Activated T-cell treated with anti-CD3 and anti-CD28 coated beads, Interleukin-2, amount 50 U/mL, for 1 hour (primary cell): ENCODE measurements around the gene NPAS3.

Experiments used
- DNase-seq: peaks from one replicate; pipeline ENCODE4 v3.0.0-alpha.2; 2020

The NPAS3 gene

DNA sequence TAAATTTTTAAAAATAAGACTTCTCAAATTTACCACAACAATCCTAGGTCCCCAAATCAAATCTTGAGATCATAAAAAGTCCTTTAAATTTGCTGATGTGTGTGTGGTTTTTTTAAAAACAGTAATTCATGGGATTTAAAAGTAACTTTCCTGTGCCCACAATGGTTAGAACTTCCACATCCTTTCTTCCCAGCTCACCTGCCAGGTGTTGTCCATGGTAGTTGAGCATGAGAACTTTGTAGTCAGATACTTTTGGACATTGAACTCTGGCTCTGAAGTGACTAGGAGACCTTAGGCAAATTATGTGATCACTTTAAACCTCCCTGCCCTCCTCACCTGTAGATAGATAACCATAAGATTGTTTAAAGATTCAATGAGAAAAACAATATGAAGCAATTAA is 253.2 kb downstream of the NPAS3 start:
- DNase-seq, result no peak

- DNase-seq, result no peak
These were observed 255.9 kb downstream of the NPAS3 start for GRCh38 chr14:33194551-33194950.

GRCh38 chr14:33198684-33199083 is 260.0 kb downstream of the NPAS3 start:
- DNase-seq, result no peak

GRCh38 chr14:33201116-33201515 is 262.4 kb downstream of the NPAS3 start:
- no peak for DNase-seq

GRCh38 chr14:33206981-33207380 is 268.3 kb downstream of the NPAS3 start:
- no peak for DNase-seq

- no peak for DNase-seq
These were observed 268.9 kb downstream of the NPAS3 start for GRCh38 chr14:33207467-33208017.

DNA sequence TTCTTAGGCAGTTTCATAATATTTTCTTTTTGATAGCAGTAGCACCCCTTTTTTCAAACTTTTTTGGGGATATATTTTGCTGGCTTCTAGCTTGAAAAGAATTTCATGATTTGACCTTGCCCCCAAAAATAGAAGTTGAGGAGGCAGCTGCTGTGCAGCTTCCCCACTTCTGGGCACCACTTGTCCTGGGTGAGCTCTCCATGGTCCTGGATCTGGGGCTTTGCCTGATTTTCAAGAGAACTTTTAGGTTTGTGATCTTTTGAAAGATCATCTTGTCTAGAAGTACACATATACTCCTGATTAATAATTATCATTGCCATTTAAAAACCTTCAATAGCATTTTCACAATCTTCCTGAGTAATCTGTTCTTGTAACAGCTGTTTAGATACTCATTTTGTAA is 271.6 kb downstream of the NPAS3 start:
- no peak for DNase-seq

GRCh38 chr14:33218026-33218425 is 279.3 kb downstream of the NPAS3 start:
- DNase-seq, result no peak

- DNase-seq, result no peak
These were observed 281.3 kb downstream of the NPAS3 start for GRCh38 chr14:33219957-33220356.

- no peak for DNase-seq
These were observed 290.7 kb downstream of the NPAS3 start for GRCh38 chr14:33229269-33229929.

DNA sequence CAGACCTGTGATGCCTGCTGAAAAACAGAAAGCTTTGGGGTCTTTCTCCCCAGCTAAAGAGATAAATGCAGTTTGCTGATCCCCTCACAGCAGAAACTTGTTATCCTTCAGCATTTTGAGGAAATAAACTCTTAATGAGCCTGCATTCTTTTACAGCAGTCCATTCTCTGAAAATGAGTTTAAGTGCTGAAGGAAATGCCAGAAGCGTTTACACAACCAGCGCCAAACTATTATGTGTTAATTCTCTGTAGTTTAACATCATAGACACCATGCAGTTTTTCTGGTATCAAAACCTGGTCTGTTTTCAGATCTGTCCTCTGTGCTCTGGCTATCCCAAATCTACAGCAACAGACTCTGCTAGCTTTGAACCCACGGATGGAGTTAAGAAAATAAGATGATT is 291.3 kb downstream of the NPAS3 start:
- DNase-seq, result no peak

DNA sequence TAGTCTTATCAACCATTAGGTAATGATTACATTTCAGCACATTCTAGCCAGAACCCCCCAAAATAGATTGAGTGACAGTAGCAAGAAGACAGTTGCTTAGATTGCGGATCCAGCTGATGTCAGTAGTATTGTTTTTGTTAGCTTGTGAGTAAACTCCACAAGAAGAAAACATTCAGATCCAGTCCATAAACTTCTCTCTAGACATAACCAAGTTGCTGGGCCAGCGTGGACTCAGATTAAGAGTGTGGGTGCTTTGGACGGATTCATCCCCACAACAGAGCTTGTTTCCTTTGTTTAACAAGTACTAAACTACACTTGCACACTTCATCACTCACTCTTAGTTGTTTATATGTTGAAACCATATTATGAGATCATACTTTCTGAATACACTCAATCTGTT is 293.4 kb downstream of the NPAS3 start:
- DNase-seq, result no peak

GRCh38 chr14:33237115-33237740 is 298.5 kb downstream of the NPAS3 start:
- DNase-seq, result no peak

DNA sequence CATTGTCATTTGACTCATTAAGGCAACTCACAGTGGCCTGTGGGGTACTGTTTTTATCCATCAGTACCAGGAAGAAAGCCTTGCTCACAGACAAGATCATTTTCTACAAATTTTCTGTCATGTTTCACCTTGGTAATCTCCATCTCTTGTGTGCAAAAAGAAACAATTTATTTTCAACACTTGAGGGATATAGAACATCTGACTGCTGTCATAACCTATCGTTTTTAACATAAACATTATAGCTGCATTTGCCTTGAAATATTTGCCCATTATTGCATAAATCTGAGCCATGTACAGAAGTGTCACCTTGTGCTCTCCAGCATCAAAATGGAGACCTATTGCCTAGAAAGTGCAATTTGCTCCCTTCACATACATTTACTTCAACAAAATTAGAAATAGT is 300.8 kb downstream of the NPAS3 start:
- DNase-seq, result no peak

DNA sequence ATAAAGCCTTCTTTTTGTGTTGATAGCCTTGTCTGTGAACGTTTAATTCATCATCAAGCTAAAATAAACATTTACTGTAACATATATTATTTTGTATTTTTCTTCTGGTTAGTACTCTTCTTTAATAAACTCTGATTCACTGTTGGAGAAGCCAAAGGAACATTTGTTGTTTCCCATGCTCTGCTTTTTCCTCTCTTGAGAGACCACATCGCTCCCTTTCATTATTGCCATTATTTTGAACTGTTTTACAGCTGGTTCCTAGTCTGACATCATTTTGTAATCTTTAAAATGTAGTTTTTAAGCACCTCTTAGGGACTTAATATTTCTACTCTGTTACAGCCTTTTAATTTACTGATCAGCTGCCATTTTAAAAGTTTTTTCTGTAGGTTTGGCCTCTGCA is 301.8 kb downstream of the NPAS3 start:
- DNase-seq, result no peak

- no peak for DNase-seq
These were observed 302.7 kb downstream of the NPAS3 start for GRCh38 chr14:33241331-33241730.

DNA sequence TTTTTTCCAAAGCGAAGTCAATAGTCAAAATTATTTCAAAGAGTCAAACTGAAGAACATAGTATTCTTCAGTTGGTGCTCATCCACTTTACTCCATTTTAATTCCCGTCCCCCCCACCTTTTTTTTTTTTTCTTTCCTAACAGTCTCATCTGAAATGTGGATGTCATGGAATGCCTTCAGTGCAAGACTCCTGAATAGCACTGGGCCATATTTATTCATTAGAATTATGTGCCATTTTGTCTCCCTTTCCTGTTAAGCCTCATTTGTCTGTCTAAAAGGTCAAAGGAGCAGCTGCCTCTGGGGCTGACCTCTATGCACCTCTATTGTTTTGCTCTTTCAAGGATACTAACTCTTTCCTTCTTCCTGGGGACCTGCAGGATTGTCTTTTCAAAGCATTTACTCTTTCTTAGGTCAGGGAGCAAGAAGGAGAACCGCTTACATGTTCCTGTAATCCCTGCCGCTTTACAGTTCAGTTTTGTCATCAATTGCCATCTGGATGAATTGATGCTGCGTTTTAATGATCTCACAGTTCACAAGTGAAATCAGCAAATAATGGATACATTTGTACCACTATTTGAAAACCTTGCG is 310.6 kb downstream of the NPAS3 start:
- DNase-seq, result no peak

GRCh38 chr14:33250963-33251362 is 312.3 kb downstream of the NPAS3 start:
- DNase-seq, result no peak

- no peak for DNase-seq
These were observed 315.7 kb downstream of the NPAS3 start for GRCh38 chr14:33254342-33254741.

- no peak for DNase-seq
These were observed 316.2 kb downstream of the NPAS3 start for GRCh38 chr14:33254861-33255395.

- DNase-seq, result no peak
These were observed 319.1 kb downstream of the NPAS3 start for GRCh38 chr14:33257796-33258195.

DNA sequence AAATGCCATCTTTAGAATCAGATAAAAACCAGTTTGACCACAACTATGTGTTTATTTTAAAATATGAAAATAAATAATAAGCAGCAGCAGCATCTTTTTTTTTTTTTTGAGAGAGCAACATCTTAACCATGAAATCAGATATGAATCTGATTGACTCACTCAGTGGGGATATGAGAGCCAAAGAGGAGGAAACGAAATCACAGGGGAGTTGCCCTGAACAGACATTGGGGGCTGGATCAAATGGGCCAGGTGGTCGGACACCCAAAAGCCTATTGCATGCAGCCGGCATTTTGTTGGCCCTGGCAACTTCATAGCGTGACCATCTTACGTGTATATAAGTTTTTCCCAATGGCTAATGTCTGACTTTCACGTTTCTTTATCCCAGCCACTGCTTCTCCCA is 321.1 kb downstream of the NPAS3 start:
- no peak for DNase-seq

DNA sequence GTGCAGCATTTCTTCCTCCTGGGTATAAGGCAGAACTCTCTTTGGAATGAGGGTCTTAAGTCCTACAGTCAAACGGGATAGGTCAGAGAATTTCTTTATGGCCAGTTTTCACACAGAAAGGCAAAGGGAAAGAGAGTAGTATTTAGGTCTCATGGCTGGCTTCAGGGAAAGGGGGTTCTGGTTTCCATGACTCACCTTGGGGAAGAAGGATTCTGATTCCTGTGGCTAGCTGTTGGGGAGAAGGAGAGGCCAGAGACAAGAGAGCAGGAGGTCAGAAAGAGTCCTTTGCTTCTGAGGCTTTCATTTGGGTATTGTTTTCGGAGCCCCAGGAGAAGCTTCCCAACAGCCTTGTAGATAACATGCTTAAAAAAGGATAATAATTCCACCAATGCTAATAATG is 332.5 kb downstream of the NPAS3 start:
- no peak for DNase-seq

DNA sequence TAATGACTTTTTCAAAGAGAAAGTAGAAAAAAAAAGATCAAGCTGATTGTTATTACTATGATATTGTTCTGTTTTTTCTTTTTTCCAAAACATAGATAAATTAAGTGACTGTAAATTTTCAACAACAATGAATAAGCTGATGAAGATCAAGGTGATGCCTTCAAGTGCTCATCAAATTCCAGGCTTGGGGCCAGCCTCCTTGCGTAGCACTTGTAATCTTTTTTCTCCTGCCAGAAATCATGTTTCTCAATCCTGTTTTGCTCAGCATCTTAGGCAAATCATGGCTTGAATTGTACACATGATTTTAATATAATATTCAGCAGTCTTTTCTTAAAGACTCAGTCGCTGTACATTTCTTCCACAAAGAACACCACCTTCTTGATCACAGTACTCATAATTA is 333.2 kb downstream of the NPAS3 start:
- DNase-seq, result no peak
